H1 (cell line): Measurements from ENCODE around the gene NWD2. TPM values are rescaled to one million over a fixed set of nuclear protein-coding genes. Genes with fewer than 3 reads are reported as not detected.

Experiments used
- CTCF ChIA-PET: fragments of 300-600 bp; sonication (Branson Sonifier 250); formaldehyde crosslinking; loops from one replicate; lab custom pipeline; 2021; ENCODE audit not compliant: partially characterized antibody; lab: Charles Lee
- POLR2A ChIA-PET: fragments of 300-600 bp; sonication (Branson Sonifier 250); formaldehyde crosslinking; loops from one replicate; lab custom pipeline; 2021; ENCODE audit warnings: inconsistent platforms; ENCODE audit not compliant: partially characterized antibody; lab: Charles Lee
- DNase-seq, 2 experiments: peaks; one replicate each; pipeline versions ENCODE4 v3.0.0 to v3.0.0-alpha.2; 2010 to 2022; ENCODE audit warnings: low spot score in 2 of 2, low read depth in 1 of 2, mixed read lengths in 1 of 2
- FAIRE-seq: peaks from 2 replicates; lab custom pipeline; 2011; peaks lifted over from hg19 to GRCh38; lab: Jason Lieb, UNC
- H2AFZ ChIP-seq: 2 replicates; pipeline ENCODE4 v1.8.1; 2012; ENCODE audit warnings: low read length, inconsistent platforms
- H2AK5ac ChIP-seq: 2 replicates; pipeline ENCODE4 v1.6.1; 2013; ENCODE audit warnings: low read depth, low read length
- H2BK120ac ChIP-seq: replicated peaks from 2 replicates; pipeline ENCODE3; 2013; ENCODE audit warnings: low read depth, low read length, inconsistent platforms
- H2BK12ac ChIP-seq: 2 replicates; pipeline ENCODE4 v1.6.1; 2013; ENCODE audit warnings: low read depth, low read length
- H2BK15ac ChIP-seq: 2 replicates; pipeline ENCODE4 v1.6.1; 2013; ENCODE audit warnings: low read length
- H2BK20ac ChIP-seq: 2 replicates; pipeline ENCODE4 v1.6.1; 2013; ENCODE audit warnings: low read length
- H2BK5ac ChIP-seq: 2 replicates; pipeline ENCODE4 v1.6.1; 2013; ENCODE audit warnings: low read depth, low read length
- H3K14ac ChIP-seq: 2 replicates; pipeline ENCODE4 v1.6.1; 2013; ENCODE audit warnings: inconsistent platforms; ENCODE audit not compliant: insufficient read length
- H3K18ac ChIP-seq: 2 replicates; pipeline ENCODE4 v1.6.1; 2013; ENCODE audit warnings: low read length; ENCODE audit errors: extremely low read depth
- H3K23ac ChIP-seq: 2 replicates; pipeline ENCODE4 v1.6.1; 2013; ENCODE audit warnings: inconsistent platforms; ENCODE audit not compliant: insufficient read length
- H3K23me2 ChIP-seq: 2 replicates; pipeline ENCODE4 v1.6.1; 2013; ENCODE audit warnings: low read depth, low read length
- H3K27ac ChIP-seq: 2 replicates; pipeline ENCODE4 v1.6.1; 2011; ENCODE audit warnings: low read depth, low read length, inconsistent platforms
- H3K27me3 ChIP-seq, 4 experiments: replicated peaks in 1 of 4; 1 replicate in 1 of 4; 2 replicates in 3 of 4; pipeline versions ENCODE4 v1.6.1 to v1.8.1; 2011 to 2013; ENCODE audit warnings: low read length in 3 of 4, mild to moderate bottlenecking in 3 of 4, inconsistent platforms in 2 of 4, mixed read lengths in 2 of 4, moderate library complexity in 1 of 4; ENCODE audit not compliant: control insufficient read depth in 3 of 4, insufficient read depth in 3 of 4; ENCODE audit errors: extremely low read depth in 1 of 4
- H3K36me3 ChIP-seq, 4 experiments: 2 replicates each; pipeline versions ENCODE4 v1.6.1 to v1.8.1; 2011 to 2013; ENCODE audit warnings: mild to moderate bottlenecking in 4 of 4, low read length in 3 of 4, moderate library complexity in 2 of 4, control low read depth in 1 of 4, inconsistent platforms in 1 of 4; ENCODE audit not compliant: insufficient read depth in 4 of 4, control insufficient read depth in 2 of 4
- H3K4ac ChIP-seq: replicated peaks from 2 replicates; pipeline ENCODE3; 2013; ENCODE audit warnings: low read length, low read depth, mixed read lengths, inconsistent platforms; ENCODE audit not compliant: insufficient read length
- H3K4me1 ChIP-seq, 4 experiments: replicated peaks in 1 of 4; 1 replicate in 1 of 4; 2 replicates in 3 of 4; pipeline versions ENCODE4 v1.6.1 to v1.8.1; 2011 to 2013; ENCODE audit warnings: low read length in 3 of 4, inconsistent platforms in 2 of 4, mixed read lengths in 1 of 4; ENCODE audit not compliant: insufficient read depth in 4 of 4, control insufficient read depth in 3 of 4
- H3K4me2 ChIP-seq, 2 experiments: 2 replicates each; pipeline versions ENCODE4 v1.6.1 to v1.8.1; 2011 to 2013; ENCODE audit warnings: low read depth in 2 of 2, low read length in 2 of 2, control low read depth in 1 of 2, inconsistent platforms in 1 of 2, mild to moderate bottlenecking in 1 of 2; ENCODE audit not compliant: insufficient read depth in 1 of 2
- H3K4me3 ChIP-seq, 4 experiments: fragments of 200-600, 300-600 bp in 1 of 4; sonication (generic), shearing (Covaris generic), sonication (Bioruptor Twin) in 1 of 4; 2 replicates each; pipeline versions ENCODE4 v1.5.1 to v1.8.1; 2011 to 2016; ENCODE audit warnings: low read length in 4 of 4, low read depth in 3 of 4, control low read depth in 2 of 4, inconsistent platforms in 2 of 4, mild to moderate bottlenecking in 2 of 4, mixed read lengths in 1 of 4, moderate library complexity in 1 of 4; ENCODE audit not compliant: insufficient read depth in 2 of 4; ENCODE audit errors: extremely low read depth in 1 of 4
- H3K56ac ChIP-seq: replicated peaks from 2 replicates; pipeline ENCODE3; 2013; ENCODE audit warnings: low read depth, mild to moderate bottlenecking, mixed read lengths, low read length, inconsistent platforms; ENCODE audit not compliant: insufficient read length
- H3K79me1 ChIP-seq: 2 replicates; pipeline ENCODE4 v1.6.1; 2013; ENCODE audit warnings: low read depth, low read length, control low read depth
- H3K79me2 ChIP-seq, 2 experiments: 2 replicates each; pipeline versions ENCODE4 v1.6.1 to v1.8.1; 2012 to 2013; ENCODE audit warnings: low read length in 2 of 2, mild to moderate bottlenecking in 2 of 2, inconsistent platforms in 1 of 2; ENCODE audit not compliant: insufficient read depth in 2 of 2, control insufficient read depth in 1 of 2
- H3K9ac ChIP-seq, 4 experiments: replicated peaks in 1 of 4; 1 replicate in 1 of 4; 2 replicates in 3 of 4; pipeline versions ENCODE4 v1.6.1 to v1.8.1; 2011 to 2013; ENCODE audit warnings: low read depth in 3 of 4, low read length in 3 of 4, control low read depth in 2 of 4, mild to moderate bottlenecking in 2 of 4, moderate library complexity in 2 of 4, inconsistent platforms in 1 of 4; ENCODE audit errors: extremely low read depth in 1 of 4
- H3K9me3 ChIP-seq, 2 experiments: 2 replicates each; pipeline versions ENCODE4 v1.6.1 to v1.8.1; 2012 to 2013; ENCODE audit warnings: mild to moderate bottlenecking in 2 of 2, moderate library complexity in 2 of 2, control low read depth in 1 of 2, inconsistent platforms in 1 of 2, low read depth in 1 of 2, low read length in 1 of 2, mixed read lengths in 1 of 2; ENCODE audit not compliant: insufficient read depth in 2 of 2
- H4K20me1 ChIP-seq, 2 experiments: replicated peaks in 1 of 2; 2 replicates each; pipeline versions ENCODE3 to v1.8.1; 2011 to 2013; ENCODE audit warnings: inconsistent platforms in 2 of 2, low read length in 2 of 2, mild to moderate bottlenecking in 1 of 2; ENCODE audit not compliant: insufficient read depth in 2 of 2, control insufficient read depth in 1 of 2
- H4K5ac ChIP-seq: 2 replicates; pipeline ENCODE4 v1.6.1; 2013; ENCODE audit warnings: low read length, low read depth, mixed read lengths, inconsistent platforms; ENCODE audit not compliant: insufficient read length
- H4K8ac ChIP-seq: 2 replicates; pipeline ENCODE4 v1.8.0; 2013; ENCODE audit warnings: mild to moderate bottlenecking, moderate library complexity, low read length, inconsistent platforms; ENCODE audit not compliant: insufficient read depth; ENCODE audit errors: extremely low read depth
- H4K91ac ChIP-seq: replicated peaks from 2 replicates; pipeline ENCODE3; 2013; ENCODE audit warnings: low read length, mixed read lengths, inconsistent platforms; ENCODE audit not compliant: insufficient read length
- BCL11A ChIP-seq, 2 experiments: IDR thresholded peaks; one replicate each; pipeline ENCODE4 v1.6.1; 2011; ENCODE audit warnings: low read depth in 2 of 2, low read length in 2 of 2, mild to moderate bottlenecking in 2 of 2
- BRCA1 ChIP-seq: IDR thresholded peaks from 2 replicates; pipeline ENCODE4 v1.6.1; 2012; ENCODE audit warnings: low read depth, low read length, improper control_type of control experiment
- CBX5 ChIP-seq: fragments of 300-800, 300-1000 bp; sonication (generic); IDR thresholded peaks from 2 replicates; pipeline ENCODE4 v1.7.1; 2016; ENCODE audit warnings: antibody characterized with exemption, low read length, low read depth
- CEBPB ChIP-seq: IDR thresholded peaks from 2 replicates; pipeline ENCODE4 v1.6.1; 2012; ENCODE audit warnings: low read depth, low read length
- CREB1 ChIP-seq: IDR thresholded peaks from 2 replicates; pipeline ENCODE4 v1.6.1; 2012; ENCODE audit warnings: inconsistent platforms
- GTF2F1 ChIP-seq: IDR thresholded peaks from 2 replicates; pipeline ENCODE4 v1.6.1; 2012; ENCODE audit warnings: low read depth, low read length, improper control_type of control experiment, borderline replicate concordance
- JUN ChIP-seq: IDR thresholded peaks from 2 replicates; pipeline ENCODE4 v1.6.1; 2011; ENCODE audit warnings: low read depth, mild to moderate bottlenecking, improper control_type of control experiment, low read length
- JUND ChIP-seq: IDR thresholded peaks from 2 replicates; pipeline ENCODE4 v1.6.1; 2011; ENCODE audit warnings: mild to moderate bottlenecking, improper control_type of control experiment, low read length
- POU5F1 ChIP-seq: IDR thresholded peaks from 2 replicates; pipeline ENCODE4 v1.6.1; 2011; ENCODE audit warnings: low read depth, mild to moderate bottlenecking, low read length, moderate library complexity
- RXRA ChIP-seq: IDR thresholded peaks from 2 replicates; pipeline ENCODE4 v1.6.1; 2011; ENCODE audit warnings: low read depth, mild to moderate bottlenecking, low read length, moderate library complexity; ENCODE audit not compliant: insufficient read depth
- SAP30 ChIP-seq: fragments of 300-600 bp; sonication (generic); IDR thresholded peaks from 2 replicates; pipeline ENCODE4 v1.7.1; 2012; ENCODE audit warnings: low read length, moderate library complexity, mild to moderate bottlenecking, inconsistent platforms; ENCODE audit not compliant: insufficient read depth, insufficient replicate concordance
- SP2 ChIP-seq: IDR thresholded peaks from 2 replicates; pipeline ENCODE4 v1.6.1; 2012; ENCODE audit warnings: mild to moderate bottlenecking, low read length, inconsistent platforms
- WGBS, 2 experiments: shearing (Covaris generic) in 1 of 2; methylation state at CpG; one replicate each; pipeline versions ENCODE4 v1.1.6 to v1.1.7; 2013 to 2015; ENCODE audit warnings: low lambda C conversion rate in 2 of 2, mixed read lengths in 2 of 2, inconsistent platforms in 1 of 2, low coverage in 1 of 2, missing lambda C conversion rate in 1 of 2; ENCODE audit not compliant: insufficient replicate concordance in 2 of 2, insufficient coverage in 1 of 2, insufficient read length in 1 of 2; ENCODE audit errors: extremely low coverage in 1 of 2, missing lambda C conversion rate in 1 of 2; 5-methylcytosine and 5-hydroxymethylcytosine counted together
- polyA plus RNA-seq, 7 experiments: library from polyadenylated mRNA; depleted of rRNA in 3 of 7; stranded (reverse) in 5 of 7; unstranded in 2 of 7; fragments of >200 nt in 5 of 7; fragments of 200-250 nt in 2 of 7; gene quantifications; 1 replicate in 5 of 7; 2 replicates in 1 of 7; 4 replicates in 1 of 7; pipeline versions ENCODE4 v1.2.1 to v1.2.3, GENCODE V29; 2011 to 2013; ENCODE audit warnings: missing spikeins in 2 of 7, mixed read lengths in 2 of 7
- total RNA-seq: library from RNA; stranded (reverse); fragmentation: NEBNext Ultra II Directional; extraction: Animal tissue kit (Norgen Biotek cat#: 25700); gene quantifications from 2 replicates; pipeline ENCODE4 v1.2.1, GENCODE V29; 2021
- TF ChIP-seq, protein P1 (sequence below), 3 experiments: IDR thresholded peaks; 1 replicate in 2 of 3; 2 replicates in 1 of 3; pipeline versions ENCODE4 v1.5.1 to v1.6.1; 2011; ENCODE audit warnings: low read length in 3 of 3, mild to moderate bottlenecking in 3 of 3, inconsistent platforms in 2 of 3, low read depth in 1 of 3, moderate library complexity in 1 of 3; ENCODE audit not compliant: insufficient read depth in 1 of 3; ENCODE audit errors: control extremely low read depth in 1 of 3

Gene NWD2
- total and polyA plus RNA-seq, 2 of the 8 experiments (the other 6 are each of a cell fraction or from before 2014, with no cell fraction given) = under 0.01 TPM; not detected in 1

DNA sequence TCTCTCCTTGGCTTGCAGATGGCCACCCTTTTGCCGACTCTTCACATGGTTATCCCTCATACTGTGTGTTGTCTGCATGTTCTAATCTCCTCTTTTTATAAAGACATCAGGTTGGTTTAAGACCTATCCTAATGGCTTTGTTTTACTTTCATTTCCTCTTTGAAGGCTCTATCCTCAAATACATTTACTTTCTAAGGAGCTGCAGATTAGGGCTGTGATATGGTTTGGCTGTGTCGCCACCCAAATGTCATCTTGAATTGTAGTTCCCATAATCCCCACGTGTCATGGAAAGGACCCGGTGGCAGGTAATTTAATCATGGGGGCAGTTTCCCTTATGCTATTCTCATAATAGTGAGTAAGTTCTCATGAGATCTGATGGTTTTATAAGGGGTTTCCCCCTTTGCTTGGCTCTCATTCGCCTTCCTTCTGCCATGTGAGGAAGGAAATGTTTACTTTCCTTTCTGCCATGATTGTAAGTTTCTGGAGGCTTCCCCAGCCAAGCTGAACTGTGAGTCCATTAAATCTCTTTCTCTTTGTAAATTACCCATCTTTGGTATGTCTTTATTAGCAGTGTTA lies 237.1 kb downstream of the NWD2 start:
- CTCF ChIA-PET = no interaction called here
- Histone ChIP-seq H2AFZ (no peak overlapping the region), H3K36me3 (no peaks in the 10 kb centered on the region)
- TF ChIP-seq, protein P1, sequence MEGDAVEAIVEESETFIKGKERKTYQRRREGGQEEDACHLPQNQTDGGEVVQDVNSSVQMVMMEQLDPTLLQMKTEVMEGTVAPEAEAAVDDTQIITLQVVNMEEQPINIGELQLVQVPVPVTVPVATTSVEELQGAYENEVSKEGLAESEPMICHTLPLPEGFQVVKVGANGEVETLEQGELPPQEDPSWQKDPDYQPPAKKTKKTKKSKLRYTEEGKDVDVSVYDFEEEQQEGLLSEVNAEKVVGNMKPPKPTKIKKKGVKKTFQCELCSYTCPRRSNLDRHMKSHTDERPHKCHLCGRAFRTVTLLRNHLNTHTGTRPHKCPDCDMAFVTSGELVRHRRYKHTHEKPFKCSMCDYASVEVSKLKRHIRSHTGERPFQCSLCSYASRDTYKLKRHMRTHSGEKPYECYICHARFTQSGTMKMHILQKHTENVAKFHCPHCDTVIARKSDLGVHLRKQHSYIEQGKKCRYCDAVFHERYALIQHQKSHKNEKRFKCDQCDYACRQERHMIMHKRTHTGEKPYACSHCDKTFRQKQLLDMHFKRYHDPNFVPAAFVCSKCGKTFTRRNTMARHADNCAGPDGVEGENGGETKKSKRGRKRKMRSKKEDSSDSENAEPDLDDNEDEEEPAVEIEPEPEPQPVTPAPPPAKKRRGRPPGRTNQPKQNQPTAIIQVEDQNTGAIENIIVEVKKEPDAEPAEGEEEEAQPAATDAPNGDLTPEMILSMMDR (IDR thresholded peaks at IDR 0.05; ENCODE audit: control extremely low read depth in 1 of 3, insufficient read depth in 1 of 3, low read depth in 1 of 3, low read length in 3 of 3) = no peak
- TF ChIP-seq JUND = no peak
- no peak for TF ChIP-seq GTF2F1
- no peak for TF ChIP-seq RXRA
- TF ChIP-seq BCL11A (IDR thresholded peaks at IDR 0.05; ENCODE audit: low read depth in 2 of 2, low read length in 2 of 2) = no peak
- TF ChIP-seq CBX5 = no peak
- no peak for TF ChIP-seq POU5F1
- TF ChIP-seq BRCA1 = no peak
- TF ChIP-seq SAP30 = no peak
- no peak for TF ChIP-seq JUN
- no peak for TF ChIP-seq CEBPB
- no peak for TF ChIP-seq CREB1
- no peak for TF ChIP-seq SP2

More for the DNA sequence above, 237.1 kb downstream of the NWD2 start:
- H2BK20ac ChIP-seq = no peak overlapping the region
- no peak overlapping the region for H3K4me2 ChIP-seq
- FAIRE-seq = no peak
- no peak overlapping the region for H3K18ac ChIP-seq
- no peaks in the 10 kb centered on the region for H3K79me2 ChIP-seq
- no peak overlapping the region for H3K4ac ChIP-seq
- no peak overlapping the region for H2AK5ac ChIP-seq
- H3K4me3 ChIP-seq = no peak overlapping the region
- no peak overlapping the region for H4K8ac ChIP-seq
- H2BK5ac ChIP-seq = no peak overlapping the region
- 89% methylated on average over 5 of the region's 5 CpGs; no CpG with 5 or more reads in 1 of the 2 experiments for WGBS, 2 experiments
- H2BK15ac ChIP-seq = no peak overlapping the region
- H3K9ac ChIP-seq = no peak overlapping the region
- no peak overlapping the region for H3K56ac ChIP-seq
- POLR2A ChIA-PET = no interaction called here
- no peaks in the 10 kb centered on the region for H3K27me3 ChIP-seq
- no peak overlapping the region for H3K27ac ChIP-seq
- no peaks in the 10 kb centered on the region for H3K23me2 ChIP-seq
- no peaks in the 10 kb centered on the region for H3K79me1 ChIP-seq
- H4K91ac ChIP-seq = no peak overlapping the region
- H3K4me1 ChIP-seq = no peaks in the 10 kb centered on the region
- no peaks in the 10 kb centered on the region for H4K20me1 ChIP-seq
- H2BK120ac ChIP-seq = no peak overlapping the region
- DNase-seq = no peak
- H3K14ac ChIP-seq = no peak overlapping the region
- no peak overlapping the region for H2BK12ac ChIP-seq
- no peaks in the 10 kb centered on the region for H3K9me3 ChIP-seq
- no peak overlapping the region for H4K5ac ChIP-seq
- H3K23ac ChIP-seq = no peak overlapping the region
